Neural progenitor cell (in vitro differentiated cells): ENCODE results near the gene ETV6. TPM values are rescaled to one million over a fixed set of nuclear protein-coding genes. Genes with fewer than 3 reads are reported as not detected.

Source experiments
- DNase-seq: peaks from one replicate; pipeline ENCODE4 v3.0.0-alpha.2; 2016; ENCODE audit warnings: low spot score
- H2AFZ ChIP-seq: fragments of 200-600 bp; sonication (generic); replicated peaks from 2 replicates; pipeline ENCODE4 v1.6.1; 2016; ENCODE audit warnings: antibody characterized with exemption
- H3F3A ChIP-seq: fragments of 200-600 bp; sonication (generic); 2 replicates; pipeline ENCODE4 v1.6.1; 2016; ENCODE audit warnings: antibody characterized with exemption, low read depth
- H3K27ac ChIP-seq: fragments of 200-600 bp; sonication (generic); 2 replicates; pipeline ENCODE4 v1.5.1; 2016; ENCODE audit warnings: mild to moderate bottlenecking
- H3K27me3 ChIP-seq: fragments of 200-600 bp; sonication (generic); 2 replicates; pipeline ENCODE4 v1.6.1; 2016; ENCODE audit warnings: mild to moderate bottlenecking, moderate library complexity
- H3K36me3 ChIP-seq: fragments of 200-600 bp; sonication (generic); 2 replicates; pipeline ENCODE4 v1.5.1; 2016
- H3K4me1 ChIP-seq: fragments of 200-600 bp; sonication (generic); 2 replicates; pipeline ENCODE4 v1.6.1; 2016; ENCODE audit warnings: mixed run types
- H3K4me2 ChIP-seq: fragments of 200-600 bp; sonication (generic); 2 replicates; pipeline ENCODE4 v1.6.1; 2016
- H3K4me3 ChIP-seq: fragments of 200-600 bp; sonication (generic); 2 replicates; pipeline ENCODE4 v1.5.1; 2016
- H3K79me2 ChIP-seq: fragments of 200-600 bp; sonication (generic); 2 replicates; pipeline ENCODE4 v1.6.1; 2016; ENCODE audit warnings: low read depth
- H3K9ac ChIP-seq: fragments of 200-600 bp; sonication (generic); 2 replicates; pipeline ENCODE4 v1.6.1; 2016
- H3K9me3 ChIP-seq: fragments of 200-600 bp; sonication (generic); 2 replicates; pipeline ENCODE4 v1.5.1; 2016; ENCODE audit warnings: low read depth
- H4K20me1 ChIP-seq: fragments of 200-600 bp; sonication (generic); 2 replicates; pipeline ENCODE4 v1.6.1; 2016; ENCODE audit warnings: low read depth
- H3K27ac Mint-ChIP-seq: 3 replicates; pipeline ENCODE4 v1.8.0; 2021; ENCODE audit warnings: mixed read lengths
- H3K27me3 Mint-ChIP-seq: 2 replicates; pipeline ENCODE4 v1.8.0; 2022; ENCODE audit warnings: low read depth, mild to moderate bottlenecking, inconsistent platforms, moderate library complexity, mixed read lengths; ENCODE audit not compliant: insufficient read depth
- H3K36me3 Mint-ChIP-seq: 3 replicates; pipeline ENCODE4 v1.8.0; 2021; ENCODE audit warnings: mixed read lengths
- H3K4me1 Mint-ChIP-seq: 3 replicates; pipeline ENCODE4 v1.8.0; 2021; ENCODE audit warnings: mixed read lengths
- H3K4me3 Mint-ChIP-seq: 3 replicates; pipeline ENCODE4 v1.8.0; 2021; ENCODE audit warnings: mild to moderate bottlenecking, moderate library complexity, mixed read lengths
- H3K9me3 Mint-ChIP-seq: 3 replicates; pipeline ENCODE4 v1.8.0; 2020; ENCODE audit warnings: mixed read lengths
- CTCF ChIP-seq: fragments of 200-600 bp; sonication (generic); IDR thresholded peaks from 2 replicates; pipeline ENCODE4 v1.5.1; 2017; ENCODE audit warnings: antibody characterized with exemption, mild to moderate bottlenecking
- EZH2 ChIP-seq: fragments of 200-600 bp; sonication (generic); IDR thresholded peaks from 2 replicates; pipeline ENCODE4 v1.6.1; 2017; ENCODE audit warnings: antibody characterized with exemption, mild to moderate bottlenecking, moderate library complexity
- EZH2phosphoT487 ChIP-seq: fragments of 200-600 bp; sonication (generic); IDR thresholded peaks from 2 replicates; pipeline ENCODE4 v1.6.1; 2017; ENCODE audit warnings: antibody characterized with exemption
- total RNA-seq: library from RNA; depleted of rRNA; stranded (reverse); fragments of >200 nt; gene quantifications from 2 replicates; pipeline ENCODE4 v1.2.3, GENCODE V29; 2015; ENCODE audit warnings: low replicate concordance

The ETV6 gene
- total RNA-seq, 1 donor from 2014 or later: 6.2 TPM

GRCh38 chr12:11811008-11811407 lies 161.5 kb downstream of the ETV6 start:
- Mint-ChIP-seq H3K27ac (peak overlapping the region; percentile 76), H3K27me3 (no peaks in the 10 kb centered on the region), H3K9me3 (peaks cover 2% of the 10 kb centered on the region), H3K4me1 (peaks cover 54% of the 10 kb centered on the region), H3K36me3 (peaks cover 6% of the 10 kb centered on the region), H3K4me3 (no peak overlapping the region)
- H3K9ac ChIP-seq: no peak overlapping the region
- H4K20me1 ChIP-seq: no peaks in the 10 kb centered on the region
- TF ChIP-seq EZH2phosphoT487 (no peak), CTCF (no peak), EZH2 (no peak)
- H3K36me3 ChIP-seq: no peaks in the 10 kb centered on the region
- no peaks in the 10 kb centered on the region for H3K79me2 ChIP-seq
- H3K27ac ChIP-seq: no peak overlapping the region
- no peak overlapping the region for H3K4me3 ChIP-seq
- H3K4me1 ChIP-seq: peaks cover 47% of the 10 kb centered on the region
- H3K4me2 ChIP-seq: peak overlapping the region; percentile 83
- no peaks in the 10 kb centered on the region for H3K27me3 ChIP-seq
- no peak overlapping the region for H2AFZ ChIP-seq
- DNase-seq: no peak
- no peaks in the 10 kb centered on the region for H3K9me3 ChIP-seq
- H3F3A ChIP-seq: peaks cover 35% of the 10 kb centered on the region

GRCh38 chr12:11812241-11812585 lies 162.7 kb downstream of the ETV6 start:
- Mint-ChIP-seq H3K27me3 (no peaks in the 10 kb centered on the region), H3K27ac (peak overlapping the region; percentile 98), H3K9me3 (peaks cover 2% of the 10 kb centered on the region), H3K36me3 (peaks cover 6% of the 10 kb centered on the region), H3K4me1 (peaks cover 49% of the 10 kb centered on the region), H3K4me3 (peak overlapping the region; percentile 74)
- Histone ChIP-seq H3K27me3 (no peaks in the 10 kb centered on the region), H2AFZ (peak overlapping the region; percentile 64), H3K4me2 (peak overlapping the region; percentile 83), H4K20me1 (no peaks in the 10 kb centered on the region), H3K4me1 (peaks cover 47% of the 10 kb centered on the region), H3K27ac (peak overlapping the region; percentile 95), H3K79me2 (no peaks in the 10 kb centered on the region), H3F3A (peaks cover 35% of the 10 kb centered on the region), H3K9me3 (no peaks in the 10 kb centered on the region), H3K36me3 (no peaks in the 10 kb centered on the region), H3K4me3 (peak overlapping the region; percentile 40), H3K9ac (no peak overlapping the region)
- TF ChIP-seq CTCF: no peak
- TF ChIP-seq EZH2: no peak
- TF ChIP-seq EZH2phosphoT487: no peak
- DNase-seq: no peak

- H2AFZ ChIP-seq: peak overlapping the region; percentile 64
- H3K4me3 ChIP-seq: peak overlapping the region; percentile 40
These were observed 163.3 kb downstream of the ETV6 start for GRCh38 chr12:11812586-11813437.

More at GRCh38 chr12:11812586-11813437, 163.3 kb downstream of the ETV6 start:
- peaks cover 35% of the 10 kb centered on the region for H3F3A ChIP-seq
- no peaks in the 10 kb centered on the region for H3K9me3 ChIP-seq
- no peaks in the 10 kb centered on the region for H3K79me2 ChIP-seq
- peak; percentile 89 for DNase-seq
- H3K36me3 ChIP-seq: no peaks in the 10 kb centered on the region
- peak overlapping the region; percentile 95 for H3K27ac ChIP-seq
- Mint-ChIP-seq H3K4me3 (peak overlapping the region; percentile 74), H3K27ac (peak overlapping the region; percentile 98), H3K4me1 (peaks cover 53% of the 10 kb centered on the region), H3K27me3 (peaks cover 5% of the 10 kb centered on the region), H3K36me3 (peaks cover 6% of the 10 kb centered on the region), H3K9me3 (peaks cover 2% of the 10 kb centered on the region)
- no peak for TF ChIP-seq EZH2
- TF ChIP-seq EZH2phosphoT487: peak; percentile 67
- peak; percentile 42 for TF ChIP-seq CTCF
- H3K4me2 ChIP-seq: peak overlapping the region; percentile 83
- H3K9ac ChIP-seq: no peak overlapping the region
- no peaks in the 10 kb centered on the region for H4K20me1 ChIP-seq
- H3K27me3 ChIP-seq: no peaks in the 10 kb centered on the region
- peaks cover 47% of the 10 kb centered on the region for H3K4me1 ChIP-seq
